Osteoblast (primary cell): ENCODE measurements around the gene TIMM17A. TPM values are rescaled to one million over a fixed set of nuclear protein-coding genes. Genes with fewer than 3 reads are reported as not detected.

Experiments used
- DNase-seq: peaks from one replicate; pipeline ENCODE4 v3.0.0; 2011; ENCODE audit warnings: low spot score, mixed read lengths; ENCODE audit not compliant: insufficient read length; ENCODE audit errors: missing footprints
- H2AFZ ChIP-seq: 2 replicates; pipeline ENCODE4 v1.6.0; 2011; ENCODE audit warnings: mild to moderate bottlenecking, low read length
- H3K27ac ChIP-seq: 2 replicates; pipeline ENCODE4 v1.5.1; 2011; ENCODE audit warnings: mild to moderate bottlenecking, low read depth, low read length, moderate library complexity
- H3K27me3 ChIP-seq: 2 replicates; pipeline ENCODE4 v1.6.0; 2012; ENCODE audit warnings: mild to moderate bottlenecking, control low read depth, inconsistent platforms, low read length, moderate library complexity; ENCODE audit not compliant: insufficient read depth
- H3K36me3 ChIP-seq: 2 replicates; pipeline ENCODE4 v1.5.1; 2011; ENCODE audit warnings: mild to moderate bottlenecking, low read length, control low read depth, moderate library complexity; ENCODE audit not compliant: insufficient read depth
- H3K4me1 ChIP-seq: 2 replicates; pipeline ENCODE4 v1.5.1; 2011; ENCODE audit warnings: mild to moderate bottlenecking, low read length, control low read depth, moderate library complexity; ENCODE audit not compliant: insufficient read depth
- H3K4me2 ChIP-seq: 2 replicates; pipeline ENCODE4 v1.6.0; 2011; ENCODE audit warnings: mild to moderate bottlenecking, low read length; ENCODE audit not compliant: insufficient read depth
- H3K4me3 ChIP-seq: fragments of 200-600 bp; sonication (generic); 3 replicates; pipeline ENCODE4 v1.5.1; 2012; ENCODE audit warnings: mild to moderate bottlenecking, low read length, inconsistent platforms; ENCODE audit not compliant: insufficient read depth
- H3K79me2 ChIP-seq: 2 replicates; pipeline ENCODE4 v1.6.0; 2012; ENCODE audit warnings: mild to moderate bottlenecking, low read length, control low read depth, inconsistent platforms; ENCODE audit not compliant: insufficient read depth
- H3K9me3 ChIP-seq: 2 replicates; pipeline ENCODE4 v1.5.1; 2011; ENCODE audit warnings: low read depth, low read length, control low read depth
- H4K20me1 ChIP-seq: 2 replicates; pipeline ENCODE4 v1.6.0; 2012; ENCODE audit warnings: mild to moderate bottlenecking, low read length, control low read depth; ENCODE audit not compliant: insufficient read depth
- total RNA-seq: library from RNA; depleted of rRNA; stranded (reverse); fragments of >200 nt; gene quantifications from 2 replicates; pipeline ENCODE4 v1.2.3, GENCODE V29; 2012
- TF ChIP-seq, protein P1 (sequence below): IDR thresholded peaks from 2 replicates; pipeline ENCODE4 v1.5.1; 2011; ENCODE audit warnings: mild to moderate bottlenecking, low read depth, low read length, moderate library complexity; ENCODE audit errors: extremely low read depth

TIMM17A gene
- total RNA-seq, 1 donor = 38.7 TPM

DNA sequence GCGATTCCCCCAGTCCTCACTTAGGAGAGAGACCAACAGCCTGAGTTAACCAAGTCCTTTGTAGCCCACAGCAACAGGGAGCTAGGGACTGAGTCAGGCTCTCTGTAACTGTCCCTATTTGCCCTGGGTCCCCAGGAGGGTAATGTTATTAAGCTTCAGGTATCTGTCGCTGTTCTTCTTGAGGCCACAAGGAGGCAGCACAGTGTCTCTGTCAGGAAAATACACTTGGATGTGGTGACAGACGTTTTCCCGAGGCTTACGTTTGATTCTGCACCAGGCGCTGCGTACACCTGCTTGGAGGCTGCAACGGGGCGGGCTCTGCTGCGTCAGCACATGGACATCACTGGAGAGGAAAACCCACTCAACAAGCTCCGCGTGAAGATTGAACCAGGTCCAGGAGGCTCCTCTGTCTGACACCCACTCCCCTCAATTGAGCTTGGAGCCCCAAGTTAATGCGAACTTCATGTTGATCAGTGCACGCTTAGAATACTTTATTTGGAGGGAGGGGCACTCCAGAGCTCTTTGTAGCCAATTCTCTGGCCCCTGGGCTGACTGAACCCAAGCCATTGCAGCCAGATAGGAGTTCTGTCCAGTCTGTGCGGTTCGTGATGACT, 44.4 kb downstream of the TIMM17A start:
- TF ChIP-seq, protein P1, sequence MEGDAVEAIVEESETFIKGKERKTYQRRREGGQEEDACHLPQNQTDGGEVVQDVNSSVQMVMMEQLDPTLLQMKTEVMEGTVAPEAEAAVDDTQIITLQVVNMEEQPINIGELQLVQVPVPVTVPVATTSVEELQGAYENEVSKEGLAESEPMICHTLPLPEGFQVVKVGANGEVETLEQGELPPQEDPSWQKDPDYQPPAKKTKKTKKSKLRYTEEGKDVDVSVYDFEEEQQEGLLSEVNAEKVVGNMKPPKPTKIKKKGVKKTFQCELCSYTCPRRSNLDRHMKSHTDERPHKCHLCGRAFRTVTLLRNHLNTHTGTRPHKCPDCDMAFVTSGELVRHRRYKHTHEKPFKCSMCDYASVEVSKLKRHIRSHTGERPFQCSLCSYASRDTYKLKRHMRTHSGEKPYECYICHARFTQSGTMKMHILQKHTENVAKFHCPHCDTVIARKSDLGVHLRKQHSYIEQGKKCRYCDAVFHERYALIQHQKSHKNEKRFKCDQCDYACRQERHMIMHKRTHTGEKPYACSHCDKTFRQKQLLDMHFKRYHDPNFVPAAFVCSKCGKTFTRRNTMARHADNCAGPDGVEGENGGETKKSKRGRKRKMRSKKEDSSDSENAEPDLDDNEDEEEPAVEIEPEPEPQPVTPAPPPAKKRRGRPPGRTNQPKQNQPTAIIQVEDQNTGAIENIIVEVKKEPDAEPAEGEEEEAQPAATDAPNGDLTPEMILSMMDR = peak; percentile 69
- Histone ChIP-seq H4K20me1 (no peaks in the 10 kb centered on the region), H3K4me2 (no peak overlapping the region), H2AFZ (no peak overlapping the region), H3K27me3 (no peaks in the 10 kb centered on the region), H3K79me2 (no peaks in the 10 kb centered on the region), H3K27ac (no peak overlapping the region), H3K4me3 (no peak overlapping the region), H3K9me3 (no peaks in the 10 kb centered on the region), H3K36me3 (peaks cover 72% of the 10 kb centered on the region), H3K4me1 (no peaks in the 10 kb centered on the region)
- peak; percentile 93 for DNase-seq

DNA sequence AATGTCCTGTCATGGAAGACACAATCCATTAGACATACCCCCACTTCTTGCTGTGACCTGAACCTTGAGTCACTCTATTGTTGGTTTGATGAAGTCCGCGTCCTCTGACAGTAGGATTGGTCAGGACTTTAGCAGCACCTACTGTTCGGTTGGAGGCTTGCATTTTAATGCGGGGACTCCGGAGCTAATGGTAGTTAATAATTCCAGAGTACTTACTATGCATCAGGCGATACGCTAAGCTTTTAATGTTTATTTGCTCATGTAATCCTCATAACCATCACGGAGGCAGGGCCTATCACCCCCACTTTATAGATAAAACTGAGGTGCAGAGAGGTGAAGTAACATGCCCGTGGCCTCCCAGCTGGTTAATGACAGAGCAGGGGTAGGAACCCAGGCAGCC, 47.2 kb downstream of the TIMM17A start:
- H3K79me2 ChIP-seq = no peaks in the 10 kb centered on the region
- H3K4me2 ChIP-seq = no peak overlapping the region
- H3K4me3 ChIP-seq = no peak overlapping the region
- no peaks in the 10 kb centered on the region for H3K9me3 ChIP-seq
- TF ChIP-seq, protein P1 = no peak
- H4K20me1 ChIP-seq = no peaks in the 10 kb centered on the region
- H3K36me3 ChIP-seq = peaks cover 63% of the 10 kb centered on the region
- H3K4me1 ChIP-seq = no peaks in the 10 kb centered on the region
- no peak overlapping the region for H2AFZ ChIP-seq
- H3K27ac ChIP-seq = no peak overlapping the region
- H3K27me3 ChIP-seq = no peaks in the 10 kb centered on the region
- no peak for DNase-seq

GRCh38 chr1:202004711-202005110, 49.4 kb downstream of the TIMM17A start:
- Histone ChIP-seq H3K4me1 (no peaks in the 10 kb centered on the region), H4K20me1 (no peaks in the 10 kb centered on the region), H3K4me3 (no peak overlapping the region), H3K9me3 (no peaks in the 10 kb centered on the region), H2AFZ (no peak overlapping the region), H3K36me3 (peaks cover 54% of the 10 kb centered on the region), H3K4me2 (no peak overlapping the region), H3K27me3 (no peaks in the 10 kb centered on the region), H3K27ac (no peak overlapping the region), H3K79me2 (no peaks in the 10 kb centered on the region)
- no peak for DNase-seq
- TF ChIP-seq, protein P1 = no peak

GRCh38 chr1:202005958-202006357, 50.7 kb downstream of the TIMM17A start:
- H3K4me3 ChIP-seq = no peak overlapping the region
- H3K79me2 ChIP-seq = no peaks in the 10 kb centered on the region
- H3K4me2 ChIP-seq = no peak overlapping the region
- H2AFZ ChIP-seq = no peak overlapping the region
- no peaks in the 10 kb centered on the region for H3K27me3 ChIP-seq
- TF ChIP-seq, protein P1 = peak; percentile 52
- peaks cover 44% of the 10 kb centered on the region for H3K36me3 ChIP-seq
- peak; percentile 85 for DNase-seq
- no peaks in the 10 kb centered on the region for H3K9me3 ChIP-seq
- H3K4me1 ChIP-seq = no peaks in the 10 kb centered on the region
- H4K20me1 ChIP-seq = no peaks in the 10 kb centered on the region
- H3K27ac ChIP-seq = no peak overlapping the region
